HG03135 (cell line): ENCODE measurements around the gene TGFB1.
"Not testable (repeated sequence)": the region's sequence is repeated elsewhere in the genome, so short reads cannot be mapped to it uniquely, and the experiment has no call there.

Experiments used
- ATAC-seq: cut with Tn5 transposase; IDR thresholded peaks from one replicate; pipeline ENCODE4 v1.9.1; 2021; ENCODE audit warnings: mild to moderate bottlenecking, moderate library complexity; ENCODE audit not compliant: unreplicated experiment

The TGFB1 gene

GRCh38 chr19:41353466-41354342, at the start of gene TGFB1:
TGFB1 (minus strand) TSS chr19:41353922; CDS start chr19:41353044, 878 bp downstream.
- ATAC-seq = peak; percentile 43

DNA sequence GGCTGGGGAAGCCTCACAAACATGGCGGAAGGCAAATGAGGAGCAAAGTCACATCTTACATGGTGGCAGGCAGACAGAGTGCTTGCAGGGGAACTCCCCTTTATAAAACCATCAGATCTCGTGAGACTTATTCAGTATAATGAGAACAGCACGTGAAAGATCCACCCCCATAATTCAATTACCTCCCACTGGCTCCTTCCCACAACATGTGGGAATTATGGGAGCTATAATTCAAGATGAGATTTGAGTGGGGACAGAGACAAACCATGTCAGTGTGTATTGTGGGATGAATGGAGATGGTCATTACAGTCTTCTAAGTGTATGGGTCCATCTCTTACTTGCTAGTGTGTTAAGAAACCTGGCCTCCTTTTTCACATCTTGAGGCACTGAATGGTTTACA, 48.3 kb upstream of the TGFB1 start:
- ATAC-seq = no peak

GRCh38 chr19:41401483-41401882, 47.8 kb upstream of the TGFB1 start:
- ATAC-seq = no peak

- ATAC-seq = no peak
Observed at GRCh38 chr19:41399525-41399924, 45.8 kb upstream of the TGFB1 start.

GRCh38 chr19:41399091-41399490, 45.4 kb upstream of the TGFB1 start:
- no peak for ATAC-seq

- ATAC-seq = no peak
Observed at GRCh38 chr19:41398598-41398997, 44.9 kb upstream of the TGFB1 start.

GRCh38 chr19:41398050-41398418, 44.3 kb upstream of the TGFB1 start:
- ATAC-seq = no peak

GRCh38 chr19:41397086-41398049, 43.6 kb upstream of the TGFB1 start, which contains the start of the genes BCKDHA and EXOSC5:
BCKDHA (plus strand) TSS chr19:41397818; CDS start chr19:41397828, 10 bp downstream.
EXOSC5 (minus strand) TSS chr19:41397359; CDS start chr19:41397328, 31 bp downstream.
- ATAC-seq = peak; percentile 81

DNA sequence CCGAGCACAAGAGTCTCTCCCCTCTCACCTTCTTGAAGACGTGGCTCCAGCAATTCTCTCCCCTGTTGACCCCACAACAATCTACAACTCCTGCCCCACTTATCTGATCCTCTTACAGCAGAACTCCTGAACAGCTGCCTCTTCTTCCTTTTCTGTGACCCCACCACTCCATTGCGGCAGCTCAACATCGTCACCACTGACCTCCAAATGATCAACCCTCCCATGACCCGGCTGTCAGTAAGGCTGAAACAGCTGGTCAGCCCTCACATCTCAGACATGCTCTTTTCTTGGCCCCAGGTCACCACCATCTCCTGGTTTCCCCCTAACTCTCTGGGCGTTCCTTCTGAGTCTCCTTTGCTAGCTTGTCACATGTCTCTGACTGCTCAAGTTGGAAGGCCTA, 41.6 kb upstream of the TGFB1 start:
- no peak for ATAC-seq

GRCh38 chr19:41392775-41393174, 39.1 kb upstream of the TGFB1 start:
- ATAC-seq = no peak

DNA sequence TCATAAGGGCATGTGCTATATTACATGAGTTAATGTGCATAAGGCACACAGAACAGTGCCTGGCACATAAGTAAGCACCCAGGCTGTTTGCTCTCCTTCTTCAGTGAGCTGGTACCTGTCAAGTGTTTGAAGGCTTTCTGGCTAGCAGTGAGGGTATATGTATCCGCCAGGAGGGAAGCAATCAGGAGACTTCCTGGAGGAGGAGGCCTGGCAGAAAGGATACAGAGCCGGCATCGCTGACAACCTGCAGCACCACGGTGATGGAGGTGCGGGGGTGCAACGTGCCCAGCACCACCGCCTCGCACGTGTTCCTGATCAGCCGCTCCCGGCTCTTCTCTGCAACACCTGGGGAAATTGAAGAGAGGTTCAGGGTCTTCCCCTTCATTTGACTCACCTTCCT, 37.9 kb upstream of the TGFB1 start:
- no peak for ATAC-seq

DNA sequence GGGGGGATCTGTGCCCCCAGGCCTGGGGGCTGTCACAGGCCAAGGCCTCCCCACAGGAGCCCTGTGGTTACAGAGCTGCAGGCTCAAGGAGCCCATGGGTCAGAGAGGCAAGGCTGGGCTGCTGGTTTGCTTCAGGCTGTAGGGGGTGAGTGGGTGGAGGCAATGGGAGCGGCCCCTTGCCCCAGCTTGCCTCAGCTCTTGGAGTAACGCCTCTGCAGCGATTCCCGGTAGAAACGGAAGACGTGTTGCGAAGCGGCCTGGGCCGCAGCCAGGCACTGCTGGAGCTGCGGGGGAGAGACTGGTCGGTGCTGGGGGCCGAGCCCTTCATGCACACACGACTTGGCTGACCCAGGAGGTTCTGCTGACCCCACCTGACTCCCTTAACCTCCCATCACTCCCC, 32.7 kb upstream of the TGFB1 start:
- ATAC-seq = no peak

DNA sequence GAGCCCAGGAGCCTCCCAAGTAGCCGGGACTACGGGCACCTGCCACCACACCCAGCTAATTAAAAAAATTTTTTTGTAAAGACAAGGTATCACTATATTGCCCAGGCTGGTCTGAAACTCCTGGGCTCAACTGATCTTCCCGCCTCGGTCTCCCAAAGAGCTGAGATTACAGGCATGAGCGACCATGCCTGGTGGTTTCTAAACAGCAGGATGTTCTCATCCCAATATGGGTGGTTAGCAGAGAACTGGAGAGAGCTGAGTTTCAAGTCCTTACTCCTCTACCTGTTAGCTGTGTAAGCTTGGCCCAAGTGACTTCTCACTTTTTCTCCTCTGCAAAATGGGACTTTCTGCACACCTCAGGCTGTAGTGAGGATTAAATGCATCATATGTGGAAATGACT, 30.6 kb upstream of the TGFB1 start:
- no peak for ATAC-seq

DNA sequence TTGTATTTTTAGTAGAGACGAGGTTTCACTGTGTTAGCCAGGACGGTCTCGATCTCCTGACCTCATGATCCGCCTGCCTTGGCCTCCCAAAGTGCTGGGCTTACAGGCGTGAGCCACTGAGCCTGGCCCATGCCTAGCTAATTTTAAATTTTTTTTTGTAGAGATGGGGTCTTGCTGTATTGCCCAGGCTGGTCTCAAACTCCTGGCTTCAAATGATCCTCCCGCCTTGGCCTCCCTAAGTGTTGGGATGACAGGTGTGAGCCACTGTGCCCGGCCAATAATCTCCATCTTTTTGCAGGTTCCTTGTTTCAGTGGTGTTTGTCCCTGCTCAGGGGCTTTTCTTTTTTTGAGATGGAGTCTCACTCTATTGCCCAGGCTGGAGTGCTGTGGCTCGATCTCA, 27.8 kb upstream of the TGFB1 start:
- ATAC-seq = not testable (repeated sequence)

DNA sequence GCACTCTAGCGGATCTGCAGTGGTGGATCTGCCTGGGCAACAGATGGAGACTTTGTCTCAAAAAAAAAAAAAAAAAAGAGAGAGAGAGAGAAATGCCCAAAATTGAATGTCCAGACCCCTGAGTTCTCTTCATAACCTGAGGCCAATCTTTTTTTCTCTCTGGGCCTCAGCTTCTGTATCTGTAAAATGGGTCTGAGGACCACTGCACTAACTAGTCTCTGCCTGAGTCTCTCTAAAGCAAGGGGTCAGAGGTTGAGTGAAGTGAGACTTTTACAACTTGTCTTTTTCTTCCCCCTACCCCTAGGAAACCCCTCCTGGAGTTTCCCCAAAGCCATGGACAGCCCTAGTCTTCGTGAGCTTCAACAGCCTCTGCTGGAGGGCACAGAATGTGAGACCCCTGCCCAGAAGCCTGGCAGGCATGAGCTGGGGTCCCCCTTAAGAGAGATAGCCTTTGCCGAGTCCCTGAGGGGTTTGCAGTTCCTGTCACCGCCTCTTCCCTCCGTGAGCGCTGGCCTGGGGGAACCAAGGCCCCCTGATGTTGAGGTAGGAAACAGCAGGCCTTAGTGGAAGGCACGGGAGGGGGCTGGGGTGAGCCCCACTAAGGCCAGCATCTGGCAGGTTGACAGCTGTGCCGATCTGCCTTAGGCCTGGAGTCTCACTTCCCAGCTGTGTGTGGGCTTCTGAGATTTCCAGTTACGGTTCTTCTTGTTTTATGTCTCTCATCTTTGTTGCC, 24.4 kb upstream of the TGFB1 start:
- ATAC-seq = peak; percentile 69

DNA sequence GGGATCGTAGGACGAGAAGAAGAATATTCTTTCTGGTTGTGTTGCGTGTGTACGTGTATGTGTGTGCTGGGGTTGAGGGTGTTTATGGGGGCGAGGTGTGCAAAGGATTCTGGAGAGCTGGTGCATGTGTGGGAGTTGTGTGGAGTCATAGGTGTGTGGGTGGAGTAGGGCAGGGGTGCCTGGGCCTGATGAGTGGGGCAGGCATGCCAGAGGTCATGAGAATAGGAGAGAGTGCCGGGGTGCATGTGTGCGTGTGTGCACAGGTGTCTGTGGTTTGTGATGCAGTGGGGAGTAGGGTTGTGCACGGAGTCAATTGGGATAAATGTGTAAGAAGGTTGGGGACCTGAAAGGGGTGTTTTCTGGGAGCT, 23.3 kb upstream of the TGFB1 start:
- no peak for ATAC-seq

GRCh38 chr19:41376241-41376997, 22.7 kb upstream of the TGFB1 start, which contains the start of gene TMEM91:
TMEM91 (plus strand) TSS chr19:41376533; CDS start chr19:41378310, 1,777 bp downstream.
- no peak for ATAC-seq

- no peak for ATAC-seq
Observed at GRCh38 chr19:41373993-41374392, 20.3 kb upstream of the TGFB1 start.

GRCh38 chr19:41372501-41372900, 18.8 kb upstream of the TGFB1 start:
- ATAC-seq = no peak

GRCh38 chr19:41371541-41371940, 17.8 kb upstream of the TGFB1 start:
- ATAC-seq = no peak
